HG02981 (cell line): ENCODE measurements around the gene DMRTA2.

Experiments used
- ATAC-seq: cut with Tn5 transposase; IDR thresholded peaks from one replicate; pipeline ENCODE4 v1.9.1; 2021; ENCODE audit warnings: mild to moderate bottlenecking, moderate library complexity; ENCODE audit not compliant: unreplicated experiment

DMRTA2 gene

GRCh38 chr1:50422946-50423669, at the start of gene DMRTA2:
TSS of gene DMRTA2 (minus strand) at chr1:50423443. CDS start at chr1:50421536, 1,907 bp downstream.
- ATAC-seq, result no peak

- ATAC-seq, result no peak
Observed at GRCh38 chr1:50471967-50472366, 48.7 kb upstream of the DMRTA2 start.

GRCh38 chr1:50462964-50463363, 39.7 kb upstream of the DMRTA2 start:
- no peak for ATAC-seq

- no peak for ATAC-seq
Observed at GRCh38 chr1:50458507-50458906, 35.3 kb upstream of the DMRTA2 start.

- no peak for ATAC-seq
Observed at GRCh38 chr1:50454911-50455310, 31.7 kb upstream of the DMRTA2 start.

- ATAC-seq, result no peak
Observed at GRCh38 chr1:50453266-50453665, 30.0 kb upstream of the DMRTA2 start.

- no peak for ATAC-seq
Observed at GRCh38 chr1:50452700-50453099, 29.5 kb upstream of the DMRTA2 start.

GRCh38 chr1:50450861-50451653, 27.8 kb upstream of the DMRTA2 start:
- no peak for ATAC-seq

GRCh38 chr1:50447961-50448360, 24.7 kb upstream of the DMRTA2 start:
- no peak for ATAC-seq

GRCh38 chr1:50441183-50441582, 17.9 kb upstream of the DMRTA2 start:
- no peak for ATAC-seq

GRCh38 chr1:50438945-50439344, 15.7 kb upstream of the DMRTA2 start:
- no peak for ATAC-seq

GRCh38 chr1:50436489-50436888, 13.2 kb upstream of the DMRTA2 start:
- ATAC-seq, result no peak

GRCh38 chr1:50430010-50430405, 6.8 kb upstream of the DMRTA2 start:
- no peak for ATAC-seq

GRCh38 chr1:50427818-50428779, 4.9 kb upstream of the DMRTA2 start:
- no peak for ATAC-seq

GRCh38 chr1:50427086-50427817, 4.0 kb upstream of the DMRTA2 start:
- no peak for ATAC-seq

- no peak for ATAC-seq
Observed at GRCh38 chr1:50426702-50427085, 3.5 kb upstream of the DMRTA2 start.

- no peak for ATAC-seq
Observed at GRCh38 chr1:50426108-50426700, 3.0 kb upstream of the DMRTA2 start.

GRCh38 chr1:50425376-50426107, 2.3 kb upstream of the DMRTA2 start:
- ATAC-seq, result no peak

GRCh38 chr1:50424884-50425375, 1.7 kb upstream of the DMRTA2 start:
- ATAC-seq, result no peak
